NK-92 treated with Interleukin-12 subunit alpha and Interleukin-12 subunit beta, amount 100 ng/mL, for 24 hours (cell line): Measurements from ENCODE around the gene TBCA.

Experiments used
- DNase-seq: peaks from one replicate; lab custom pipeline; 2025; lab: John Stamatoyannopoulos, UW

Gene TBCA

GRCh38 chr5:77775790-77776553 is at the start of gene TBCA:
TBCA (minus strand) TSS chr5:77776339; CDS start chr5:77776257, 82 bp downstream.
- peak; percentile 88 for DNase-seq

GRCh38 chr5:77824981-77825380 is 48.8 kb upstream of the TBCA start:
- DNase-seq = no peak

- no peak for DNase-seq
Observed at GRCh38 chr5:77816686-77817085, 40.5 kb upstream of the TBCA start.

- no peak for DNase-seq
Observed at GRCh38 chr5:77812926-77813589, 36.9 kb upstream of the TBCA start.

- no peak for DNase-seq
Observed at GRCh38 chr5:77806213-77806843, 30.2 kb upstream of the TBCA start.

GRCh38 chr5:77798456-77798855 is 22.3 kb upstream of the TBCA start:
- no peak for DNase-seq

- no peak for DNase-seq
Observed at GRCh38 chr5:77797136-77797535, 21.0 kb upstream of the TBCA start.

GRCh38 chr5:77795846-77796245 is 19.7 kb upstream of the TBCA start:
- no peak for DNase-seq

GRCh38 chr5:77795268-77795667 is 19.1 kb upstream of the TBCA start:
- no peak for DNase-seq

- DNase-seq = no peak
Observed at GRCh38 chr5:77791926-77792325, 15.8 kb upstream of the TBCA start.

GRCh38 chr5:77791356-77791755 is 15.2 kb upstream of the TBCA start:
- DNase-seq = no peak

GRCh38 chr5:77785229-77785628 is 9.1 kb upstream of the TBCA start:
- no peak for DNase-seq

- DNase-seq = no peak
Observed at GRCh38 chr5:77784735-77785134, 8.6 kb upstream of the TBCA start.

- no peak for DNase-seq
Observed at GRCh38 chr5:77781076-77781475, 4.9 kb upstream of the TBCA start.

- no peak for DNase-seq
Observed at GRCh38 chr5:77778881-77779438, 2.8 kb upstream of the TBCA start.

- no peak for DNase-seq
Observed at GRCh38 chr5:77778398-77778797, 2.3 kb upstream of the TBCA start.

GRCh38 chr5:77777911-77778310 is 1.8 kb upstream of the TBCA start:
- no peak for DNase-seq

GRCh38 chr5:77777281-77777892 is 1.2 kb upstream of the TBCA start:
- DNase-seq = no peak

- DNase-seq = no peak
Observed at GRCh38 chr5:77776554-77777206, 541 bp upstream of the TBCA start.

GRCh38 chr5:77774981-77775789 is 954 bp downstream of the TBCA start:
- no peak for DNase-seq

- DNase-seq = no peak
Observed at GRCh38 chr5:77773734-77774280, 2.3 kb downstream of the TBCA start.
